HG02571 (cell line): Measurements from ENCODE around the gene MS4A18.
"Not testable (repeated sequence)": the region's sequence is repeated elsewhere in the genome, so short reads cannot be mapped to it uniquely, and the experiment has no call there.

Experiments
- ATAC-seq: cut with Tn5 transposase; IDR thresholded peaks from one replicate; pipeline ENCODE4 v1.9.1; 2021; ENCODE audit warnings: mild to moderate bottlenecking, moderate library complexity; ENCODE audit not compliant: unreplicated experiment

The MS4A18 gene

DNA sequence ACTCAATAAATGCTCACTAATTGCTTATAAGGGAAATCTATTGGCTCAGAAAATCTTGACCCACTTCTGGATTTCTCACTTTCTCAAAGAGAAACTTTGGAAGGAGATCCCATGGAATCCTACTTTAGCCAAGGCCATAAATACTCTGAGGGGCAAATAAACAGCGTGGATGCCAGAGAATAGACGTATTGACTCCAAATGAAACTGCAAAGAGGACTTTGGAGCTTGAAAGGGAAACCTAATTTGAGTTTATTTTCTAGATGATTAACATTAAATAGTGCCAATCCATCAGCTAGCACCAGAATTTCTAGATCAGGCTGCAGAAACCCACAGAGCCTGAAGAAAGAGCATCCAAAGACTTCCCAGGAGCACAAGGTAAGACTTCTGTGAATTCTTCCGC, at the start of gene MS4A18:
MS4A18 (plus strand) TSS at position 301 of the 400 bp plus-strand sequence.
- no peak for ATAC-seq

DNA sequence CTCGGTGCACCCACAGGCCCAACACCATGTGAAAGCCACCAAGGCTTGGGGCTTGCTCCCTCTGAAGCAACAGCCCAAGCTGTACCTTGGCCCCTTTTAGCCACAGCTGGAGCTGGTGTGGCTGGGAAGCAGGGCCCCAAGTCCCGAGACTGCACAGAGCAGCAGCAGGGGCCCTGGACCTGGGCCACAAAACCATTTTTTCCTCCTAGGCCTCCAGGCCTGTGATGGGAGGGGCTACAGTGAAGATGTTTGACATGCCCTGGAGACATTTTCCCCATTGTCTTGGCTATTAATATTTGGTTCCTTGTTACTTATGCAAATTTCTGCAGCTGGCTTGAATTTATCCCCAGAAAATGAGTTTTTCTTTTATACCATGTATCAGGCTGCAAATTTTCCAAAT, 46.3 kb upstream of the MS4A18 start:
- not testable (repeated sequence) for ATAC-seq

DNA sequence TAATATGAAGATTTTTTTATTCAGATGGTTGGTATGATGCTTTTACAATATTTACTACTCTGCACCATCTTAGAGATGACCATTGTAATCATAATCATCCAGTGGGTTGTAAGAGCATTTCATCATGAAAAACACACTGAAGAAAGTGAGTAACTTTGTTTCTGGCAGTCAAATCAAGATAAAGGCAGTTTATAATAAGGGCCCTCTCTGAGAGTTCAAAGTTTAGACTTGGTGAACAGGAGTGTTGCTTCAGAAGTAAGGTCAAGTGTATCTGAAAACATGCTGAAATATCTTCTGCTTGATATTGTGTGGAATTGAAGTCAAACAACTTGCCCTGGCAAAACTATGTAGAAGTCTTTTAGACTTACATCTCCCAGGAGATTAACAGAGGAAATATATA, 44.6 kb upstream of the MS4A18 start:
- no peak for ATAC-seq

DNA sequence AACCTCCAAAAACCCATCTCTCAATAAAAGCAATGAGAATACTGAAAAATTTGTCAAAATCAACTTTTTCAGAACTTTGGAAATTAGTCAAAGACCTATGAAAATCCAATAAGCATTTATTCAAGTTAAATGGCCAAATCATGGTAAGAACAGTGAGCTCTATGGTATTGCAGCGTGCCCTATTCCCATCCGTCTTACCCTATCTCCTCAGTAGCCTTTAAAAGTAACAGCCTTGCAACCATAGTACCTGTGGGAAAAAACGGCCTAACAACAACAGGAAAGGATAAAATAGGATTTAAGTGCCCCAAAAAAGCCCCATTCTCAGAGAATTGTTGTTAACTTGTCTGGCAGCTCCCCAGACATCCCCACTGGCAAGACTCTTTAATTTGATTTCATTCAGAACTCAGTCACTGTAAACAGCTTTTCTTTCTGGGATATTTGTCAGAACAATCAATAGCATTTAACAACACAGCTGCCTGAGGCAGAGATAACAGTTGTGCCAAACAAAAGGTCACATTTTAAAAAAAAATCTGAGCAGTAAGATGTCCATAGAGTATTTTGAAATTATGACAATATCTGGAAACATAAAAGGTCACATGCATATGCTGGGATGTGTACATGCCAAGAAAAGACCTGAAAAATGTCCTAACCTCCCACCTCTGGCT, 43.9 kb upstream of the MS4A18 start:
- ATAC-seq = no peak

DNA sequence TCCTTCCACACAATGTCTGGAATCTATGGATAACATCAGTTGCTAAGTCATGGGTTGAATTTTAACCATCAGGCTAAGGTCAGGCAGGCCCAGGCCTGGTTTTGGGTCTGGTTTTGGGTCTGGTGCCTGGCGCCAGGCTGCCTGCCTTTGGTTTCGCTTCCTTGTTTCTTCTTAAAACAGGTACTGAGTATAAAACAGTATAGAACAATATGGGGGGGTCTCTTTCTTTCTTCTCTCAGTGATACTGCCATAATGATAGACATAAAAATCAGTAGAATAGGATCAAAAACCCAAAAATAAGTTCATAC, 40.0 kb upstream of the MS4A18 start:
- not testable (repeated sequence) for ATAC-seq

DNA sequence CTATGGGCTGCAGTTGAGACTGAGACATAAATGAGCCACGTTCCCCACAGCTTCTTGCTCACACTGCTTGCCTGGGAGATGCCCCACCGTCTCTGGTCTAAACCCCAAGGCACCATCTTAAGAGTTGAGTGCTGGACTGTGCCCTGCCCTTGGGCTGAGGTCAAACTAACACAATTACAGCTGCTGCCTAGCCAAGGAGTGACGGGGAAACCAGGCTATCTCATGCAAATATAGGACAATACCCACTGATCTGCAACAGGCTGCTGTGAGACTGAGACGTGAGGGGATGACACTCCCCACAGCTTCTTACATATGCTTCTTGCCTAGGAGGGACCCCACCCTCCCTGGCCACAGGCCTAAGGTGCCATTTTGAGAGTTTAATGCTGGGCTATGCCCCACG, 32.9 kb upstream of the MS4A18 start:
- no peak for ATAC-seq

DNA sequence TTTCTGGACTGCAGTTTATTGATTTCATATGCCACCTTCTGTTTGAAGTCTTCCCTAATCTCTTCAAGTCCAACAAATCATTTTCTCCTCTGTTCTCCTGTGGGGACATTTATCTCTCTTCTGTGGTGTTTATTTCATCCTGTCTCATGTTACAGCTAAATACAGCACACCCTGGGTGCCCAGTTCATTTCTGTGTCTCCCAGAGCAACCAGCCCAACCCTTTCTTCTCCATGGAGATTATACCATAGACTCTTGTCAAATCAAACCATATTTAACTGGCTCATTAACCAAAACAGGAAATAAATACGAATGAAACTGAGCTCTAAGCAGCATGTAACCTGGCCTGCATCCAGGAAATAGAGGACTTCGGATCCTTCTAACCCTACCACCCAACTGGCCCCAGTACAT, 25.2 kb upstream of the MS4A18 start, which contains the start of gene MS4A8:
MS4A8 (plus strand) TSS at position 329 of the 408 bp plus-strand sequence. CDS start 1,249 bp downstream, outside the sequence.
- no peak for ATAC-seq

DNA sequence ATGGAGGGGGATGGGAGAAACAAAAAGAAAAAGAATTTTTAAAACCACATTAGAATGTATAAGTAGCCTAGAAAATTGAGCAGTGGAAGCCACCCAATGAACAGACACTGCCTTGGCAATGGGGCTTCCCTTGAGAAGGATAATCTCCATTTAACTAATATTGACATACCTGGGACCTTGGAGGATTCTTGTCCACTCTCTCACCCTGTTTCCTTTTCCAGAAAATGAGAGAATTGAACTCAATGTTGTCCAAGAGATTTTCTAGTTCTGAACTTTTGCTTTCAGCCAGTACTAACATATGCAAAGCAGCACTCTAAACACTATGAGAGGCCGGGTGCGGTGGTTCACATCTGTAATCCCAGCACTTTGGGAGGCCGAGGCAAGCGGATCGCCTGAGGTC, 24.6 kb upstream of the MS4A18 start:
- ATAC-seq = no peak

DNA sequence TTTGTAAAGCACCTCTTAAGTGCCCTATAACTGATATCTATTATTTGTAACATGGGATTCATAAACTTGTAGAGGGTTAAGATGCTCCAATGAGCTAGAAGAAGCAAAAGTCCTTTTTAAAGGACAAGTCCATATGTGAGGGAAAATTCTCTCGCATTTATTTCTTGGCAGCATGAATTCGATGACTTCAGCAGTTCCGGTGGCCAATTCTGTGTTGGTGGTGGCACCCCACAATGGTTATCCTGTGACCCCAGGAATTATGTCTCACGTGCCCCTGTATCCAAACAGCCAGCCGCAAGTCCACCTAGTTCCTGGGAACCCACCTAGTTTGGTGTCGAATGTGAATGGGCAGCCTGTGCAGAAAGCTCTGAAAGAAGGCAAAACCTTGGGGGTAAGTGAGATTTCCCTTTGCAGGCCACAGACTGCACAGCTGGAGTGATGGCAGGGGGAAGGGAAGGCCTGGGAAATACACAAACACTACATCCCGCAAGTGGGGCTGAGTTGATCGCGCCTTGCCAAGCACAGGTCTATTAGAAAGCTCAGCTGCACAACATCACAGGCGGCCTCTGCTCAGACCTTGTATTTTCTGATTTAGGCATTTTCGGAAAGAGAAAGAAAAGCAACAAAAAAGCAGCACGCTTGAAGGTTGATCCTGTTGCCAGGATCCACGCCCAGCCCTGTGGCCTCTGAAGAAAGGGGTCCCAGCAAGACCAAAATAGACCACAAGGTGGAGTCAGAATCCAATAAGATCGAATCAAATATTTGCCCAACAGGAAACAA, 23.6 kb upstream of the MS4A18 start:
- ATAC-seq = no peak

DNA sequence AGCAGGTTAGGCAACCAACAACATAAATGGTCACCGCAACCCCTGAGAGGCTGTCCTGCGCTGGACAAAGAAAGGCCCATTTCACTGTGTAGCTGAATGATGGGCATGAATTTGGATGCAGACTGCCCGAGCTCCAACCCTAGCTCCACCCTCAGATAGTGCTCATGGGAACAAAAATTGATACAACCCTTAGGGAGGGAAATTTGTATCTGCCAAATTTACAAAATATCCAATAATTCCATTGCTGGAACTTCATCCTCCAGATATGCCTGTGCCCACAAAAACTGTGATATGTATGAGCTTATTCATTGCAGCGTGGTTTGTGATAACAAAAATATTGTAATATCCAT, 23.1 kb upstream of the MS4A18 start:
- no peak for ATAC-seq

DNA sequence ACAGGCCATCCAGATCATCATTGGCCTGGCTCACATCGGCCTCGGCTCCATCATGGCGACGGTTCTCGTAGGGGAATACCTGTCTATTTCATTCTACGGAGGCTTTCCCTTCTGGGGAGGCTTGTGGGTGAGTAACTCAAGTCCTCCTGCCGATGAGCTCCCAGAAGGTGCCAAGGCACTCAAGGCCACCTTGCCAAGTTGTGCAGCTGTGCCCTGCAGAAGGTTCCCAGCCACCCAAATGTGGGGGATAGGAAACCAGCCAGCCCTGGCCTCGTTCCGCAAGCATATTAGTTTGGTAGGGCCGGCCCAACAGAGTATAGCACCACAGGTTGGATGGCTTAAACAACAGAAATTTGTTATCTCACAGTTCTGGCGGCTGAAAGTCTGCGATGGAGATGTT, 21.1 kb upstream of the MS4A18 start:
- ATAC-seq = no peak

DNA sequence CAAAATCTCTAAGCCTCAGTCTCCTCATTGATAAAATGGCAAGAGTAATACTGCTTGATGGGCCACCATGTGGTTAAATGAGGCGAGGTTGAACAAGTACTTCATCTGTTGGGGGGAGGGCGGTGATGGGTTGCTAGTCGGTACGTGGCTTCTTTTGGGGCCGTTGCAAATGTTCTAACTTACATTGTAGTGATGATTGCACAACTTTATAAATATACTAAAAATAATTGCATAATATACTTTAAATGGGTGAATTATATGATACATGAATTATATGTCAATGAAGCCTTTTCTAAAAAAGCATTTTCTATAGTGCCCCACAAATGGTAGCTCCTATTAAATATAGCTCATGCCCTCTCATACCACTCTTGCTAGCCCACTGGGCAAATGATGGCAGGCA, 18.6 kb upstream of the MS4A18 start:
- no peak for ATAC-seq

DNA sequence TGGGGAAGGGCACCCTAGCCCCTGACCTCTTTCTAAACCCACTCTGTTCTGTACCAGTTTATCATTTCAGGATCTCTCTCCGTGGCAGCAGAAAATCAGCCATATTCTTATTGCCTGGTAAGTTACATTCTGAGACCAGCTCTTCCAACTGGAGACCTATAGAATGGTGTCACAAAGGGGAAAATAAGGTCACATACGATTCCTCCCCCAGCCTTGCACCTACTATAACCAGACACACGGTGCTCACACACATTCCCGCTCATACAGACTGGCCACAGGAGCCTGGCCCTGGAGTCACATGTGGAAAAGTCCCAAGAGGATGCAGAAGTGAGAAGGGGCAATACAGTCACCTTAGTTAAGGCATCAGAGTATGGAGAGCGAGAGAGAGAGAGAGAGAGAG, 17.6 kb upstream of the MS4A18 start:
- no peak for ATAC-seq

DNA sequence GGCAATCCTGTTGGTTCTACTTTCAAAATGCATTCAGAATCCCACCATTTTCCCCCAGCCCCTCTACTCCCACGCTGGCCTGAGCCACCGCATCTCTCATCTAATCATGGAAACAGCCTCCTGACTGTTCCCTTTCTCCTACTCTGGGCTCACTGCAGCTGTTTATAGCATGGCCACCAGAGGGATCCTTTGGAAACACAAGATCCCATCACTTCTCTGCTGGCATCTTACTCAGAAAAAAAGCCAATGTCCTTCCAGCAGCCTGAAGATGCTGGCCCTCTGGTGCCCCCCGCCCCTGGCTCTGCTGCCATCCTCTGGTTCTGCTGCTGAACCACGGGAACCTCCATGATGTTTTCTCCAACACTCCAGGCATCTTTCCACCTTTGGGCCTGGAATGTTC, 14.0 kb upstream of the MS4A18 start:
- ATAC-seq = no peak

DNA sequence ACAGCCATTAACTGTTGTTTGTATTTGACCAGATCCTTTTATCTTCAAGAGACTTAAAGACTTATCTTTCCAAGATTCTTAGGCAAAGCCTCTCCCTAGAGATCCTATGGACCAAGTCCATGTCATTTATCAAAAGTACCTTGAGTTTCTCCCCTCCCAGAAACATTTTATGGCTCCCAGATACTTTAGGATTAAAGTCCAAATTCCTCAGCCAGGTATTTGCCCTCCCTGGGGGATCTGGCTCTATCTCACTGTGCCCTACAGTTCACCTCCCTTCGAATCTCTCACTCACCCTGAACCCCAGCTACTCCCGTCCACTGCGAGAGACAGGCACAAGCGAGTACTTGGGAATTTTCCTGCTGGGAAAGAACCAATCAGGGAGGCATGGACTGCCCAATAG, 13.2 kb upstream of the MS4A18 start:
- ATAC-seq = no peak

DNA sequence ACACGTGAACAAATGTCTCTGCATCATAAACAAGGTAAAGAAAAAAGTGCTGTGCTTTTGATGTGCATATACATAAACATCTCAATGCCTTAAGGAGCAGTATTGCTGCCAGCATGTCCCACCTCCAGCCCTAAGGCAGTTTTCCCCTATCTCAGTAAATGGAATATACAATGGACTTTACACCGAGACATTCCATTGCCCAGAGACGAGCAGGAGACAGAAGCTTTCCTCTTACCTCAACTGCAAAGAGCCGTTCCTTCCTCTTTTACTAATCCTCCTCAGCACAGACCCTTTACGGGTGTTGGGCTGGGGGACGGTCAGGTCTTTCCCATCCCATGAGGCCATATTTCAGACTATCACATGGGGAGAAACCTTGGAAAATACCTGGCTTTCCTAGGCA, 11.1 kb upstream of the MS4A18 start:
- not testable (repeated sequence) for ATAC-seq

DNA sequence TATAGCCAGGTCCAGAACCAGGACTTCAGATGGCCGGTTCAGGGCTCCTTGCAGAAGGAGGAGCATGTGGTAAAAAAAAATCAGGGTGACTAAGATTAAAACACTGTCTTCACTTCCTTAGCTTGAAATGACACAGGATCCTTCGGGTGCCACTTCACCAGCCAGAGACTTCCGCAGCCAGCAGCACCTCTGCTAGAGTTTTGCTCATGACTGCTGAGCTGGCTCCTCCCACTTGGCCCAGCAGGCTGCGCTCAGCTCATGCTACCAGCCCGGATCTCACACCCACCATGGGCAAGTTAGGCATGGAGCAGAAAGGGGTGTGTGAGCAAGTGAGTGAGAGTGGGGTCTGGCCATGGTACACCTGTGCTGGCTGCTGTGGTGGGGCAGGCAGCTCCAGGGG, 6.6 kb upstream of the MS4A18 start:
- ATAC-seq = no peak

DNA sequence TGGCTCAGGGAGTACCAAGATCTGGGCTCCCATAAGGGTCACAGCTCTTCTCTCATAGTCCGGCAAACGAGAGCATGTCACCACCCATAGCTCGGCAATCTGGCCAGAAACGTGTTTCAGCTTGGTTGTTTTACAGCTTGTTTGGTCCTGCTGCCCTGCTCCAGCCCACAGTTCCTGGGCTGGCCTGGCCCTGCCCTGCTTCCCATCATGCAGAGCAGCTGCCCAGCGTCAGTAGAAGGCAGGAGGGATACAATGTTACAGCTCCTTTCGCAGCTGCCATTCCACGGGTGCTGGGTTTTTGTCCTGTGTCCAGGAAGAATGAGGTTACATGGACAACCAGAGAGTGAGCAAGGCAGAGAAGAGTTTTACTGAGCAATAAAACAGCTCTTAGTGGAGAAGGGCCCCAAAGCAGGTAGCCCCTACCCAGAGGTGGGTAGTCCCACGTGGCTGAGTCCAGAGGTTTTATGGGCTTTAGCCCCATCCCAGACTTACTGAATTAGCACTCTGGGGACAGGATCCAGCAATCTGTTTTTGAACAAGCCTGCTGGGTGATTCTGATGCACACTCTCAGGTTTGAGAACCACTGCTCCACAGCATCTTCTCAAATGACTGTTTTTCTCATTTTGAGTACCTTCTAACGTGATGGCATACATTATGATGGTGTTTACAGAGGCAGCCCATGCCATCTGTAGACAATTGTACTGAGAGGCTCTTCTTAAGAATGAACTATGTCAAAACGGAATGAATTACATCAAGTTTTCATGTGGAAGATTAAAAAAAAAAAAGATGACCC, 5.8 kb upstream of the MS4A18 start:
- ATAC-seq = no peak

DNA sequence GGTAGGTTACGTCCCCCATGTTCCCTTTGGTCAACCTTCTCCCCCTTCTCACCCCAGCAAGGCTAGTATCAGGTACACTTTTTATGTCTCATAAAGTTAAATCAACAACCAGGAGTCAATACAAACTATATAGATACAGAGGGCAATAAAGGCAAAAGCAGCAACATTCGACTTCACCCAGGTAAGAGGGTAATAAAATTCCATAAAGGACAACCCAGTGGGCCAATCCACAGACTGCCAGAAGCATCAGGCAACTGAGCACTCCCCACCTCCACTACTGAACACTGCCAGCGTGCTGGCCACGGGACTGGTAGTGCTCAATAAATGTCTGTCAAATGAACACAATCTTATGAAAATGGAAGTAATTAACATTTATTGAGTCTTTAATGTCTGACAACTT, 5.1 kb upstream of the MS4A18 start:
- ATAC-seq = no peak

DNA sequence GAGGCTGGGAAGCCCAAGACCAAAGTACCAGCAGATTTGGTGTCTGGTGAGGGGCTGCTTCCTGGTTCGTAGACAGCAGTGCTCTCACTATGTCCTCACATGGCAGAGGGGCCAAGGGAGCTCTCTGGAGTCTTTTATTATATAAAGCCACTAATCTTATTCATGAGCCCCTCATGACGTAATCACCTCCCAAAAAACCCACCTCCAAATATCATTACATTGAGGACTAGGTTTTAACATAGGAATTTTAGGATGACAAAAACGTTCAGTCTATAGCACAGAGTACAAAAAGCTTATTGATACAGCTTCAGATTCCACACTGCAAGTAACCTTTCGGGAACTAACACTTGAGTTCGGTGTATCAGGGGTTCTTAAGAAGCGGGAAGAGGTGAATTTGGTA, 4.1 kb upstream of the MS4A18 start:
- no peak for ATAC-seq

DNA sequence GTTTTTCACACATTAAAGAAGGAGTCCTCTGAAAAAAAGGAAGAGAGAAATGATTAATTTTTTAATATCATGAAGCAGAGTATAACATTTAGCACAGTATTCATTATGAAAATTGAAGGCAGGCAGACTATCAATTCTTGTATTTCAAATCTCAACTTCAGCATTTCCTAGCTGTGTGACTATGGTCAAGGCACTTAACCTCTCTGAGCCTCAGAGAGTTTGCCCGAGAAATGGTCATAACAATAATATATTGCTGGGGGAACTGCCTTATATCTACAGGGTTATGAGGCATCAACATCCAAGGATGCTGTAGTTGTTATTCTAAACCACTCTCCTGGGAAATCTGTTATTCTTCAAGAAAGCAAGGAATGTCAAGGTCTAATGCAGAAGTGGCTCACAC, 1.1 kb downstream of the MS4A18 start:
- ATAC-seq = no peak

DNA sequence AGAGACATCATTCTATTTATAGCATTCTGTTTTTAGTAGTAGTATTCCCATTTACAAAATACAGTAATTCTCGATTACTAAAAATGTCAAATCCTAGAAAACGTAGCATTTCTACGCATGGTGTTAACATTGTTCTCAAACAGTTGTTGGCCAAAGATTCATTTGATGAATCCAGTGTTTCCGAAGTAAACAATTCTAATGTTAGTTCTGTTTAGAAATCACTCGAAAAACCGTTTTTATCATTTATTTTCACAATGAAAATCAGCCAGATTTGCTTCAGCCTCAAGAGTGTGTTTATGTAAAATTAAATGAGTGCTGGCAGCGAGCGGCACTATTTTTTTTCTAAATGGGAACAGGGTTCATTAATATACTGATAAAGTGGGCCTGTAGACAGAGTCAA, 7.1 kb downstream of the MS4A18 start:
- no peak for ATAC-seq
